Islet of Langerhans (tissue), 1 donor: ENCODE measurements around the gene IL1RAPL1.

Experiments used
- FAIRE-seq: peaks from one replicate; lab custom pipeline; 2011; peaks lifted over from hg19 to GRCh38; lab: Jason Lieb, UNC

Gene IL1RAPL1

GRCh38 chrX:29922607-29923006 is 1335.4 kb downstream of the IL1RAPL1 start:
- FAIRE-seq, result no peak

GRCh38 chrX:29926056-29926455 is 1338.8 kb downstream of the IL1RAPL1 start:
- no peak for FAIRE-seq

GRCh38 chrX:29926659-29927058 is 1339.4 kb downstream of the IL1RAPL1 start:
- no peak for FAIRE-seq

DNA sequence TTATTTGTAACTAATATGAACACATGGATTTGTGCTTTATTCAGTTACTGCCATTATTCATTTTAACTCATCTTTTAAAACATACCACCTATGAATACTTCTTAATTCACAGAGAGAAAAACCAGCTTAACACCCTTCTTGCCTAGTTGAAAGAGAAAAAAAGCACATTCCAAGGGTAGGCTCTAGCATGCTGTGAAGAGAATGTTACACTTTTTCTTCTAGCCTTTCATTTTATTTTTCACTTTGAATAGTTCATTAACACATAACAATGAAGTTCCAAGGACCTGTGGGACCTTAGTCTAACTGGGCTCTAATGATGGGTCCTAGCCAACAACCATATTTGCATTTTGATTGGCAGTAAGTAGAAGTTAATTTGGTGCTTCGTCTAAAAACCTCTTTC is 1348.2 kb downstream of the IL1RAPL1 start:
- no peak for FAIRE-seq

DNA sequence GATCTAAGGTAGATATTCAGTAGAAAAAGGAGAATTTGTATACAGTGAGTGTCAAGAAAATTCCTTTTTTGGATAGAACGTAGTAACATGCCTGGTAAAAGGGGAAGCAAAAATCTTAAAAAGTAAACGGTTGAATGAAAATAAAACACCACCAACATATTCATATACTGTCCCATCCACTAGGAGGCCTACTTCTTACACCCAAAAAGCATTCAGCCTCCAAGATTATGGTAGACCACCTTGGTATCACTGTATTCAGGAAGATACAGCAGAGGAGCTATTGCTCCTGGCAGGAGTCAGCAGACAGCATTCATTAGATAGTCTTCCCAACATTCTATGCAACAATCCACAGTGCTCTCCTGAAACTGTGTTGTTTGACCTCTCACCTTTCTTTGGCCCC is 1353.5 kb downstream of the IL1RAPL1 start:
- no peak for FAIRE-seq

DNA sequence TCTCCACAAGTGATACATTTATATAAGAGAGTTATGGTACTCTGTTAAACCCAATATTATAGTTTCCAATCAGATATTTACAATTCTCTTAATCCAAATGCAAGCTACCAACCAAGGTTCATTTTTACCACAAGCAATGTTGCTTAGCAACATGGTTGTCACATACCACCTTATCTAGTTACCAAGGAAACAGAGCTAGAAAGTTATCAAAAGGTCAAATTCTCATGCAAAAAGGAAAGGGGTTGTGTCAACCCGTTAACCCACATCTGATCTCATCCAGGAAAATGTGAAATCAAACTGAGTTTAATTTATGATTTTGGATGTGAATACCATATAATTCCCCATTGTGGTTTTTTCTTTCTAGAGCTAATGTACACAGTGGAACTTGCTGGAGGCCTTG is 1354.0 kb downstream of the IL1RAPL1 start:
- no peak for FAIRE-seq

GRCh38 chrX:29947225-29947624 is 1360.0 kb downstream of the IL1RAPL1 start:
- FAIRE-seq, result no peak

DNA sequence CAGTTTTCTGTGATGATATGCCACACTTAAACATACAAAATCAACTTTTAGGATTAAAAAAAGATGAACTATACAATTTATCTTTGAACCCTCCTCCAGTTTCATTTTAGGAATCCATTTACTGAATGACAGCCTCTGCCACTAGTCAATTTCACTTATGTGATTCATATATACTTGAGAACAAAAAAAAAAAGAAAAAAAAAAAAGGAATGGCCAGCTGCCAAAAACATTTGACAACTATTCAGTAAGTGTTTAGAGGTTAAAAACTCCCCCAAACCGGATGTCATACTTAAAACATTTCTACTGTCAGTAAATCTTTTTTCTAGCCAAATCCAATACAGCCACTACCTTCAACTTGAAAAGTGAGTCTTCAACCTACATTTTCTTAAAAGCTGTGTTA is 1361.4 kb downstream of the IL1RAPL1 start:
- FAIRE-seq, result no peak

- FAIRE-seq, result no peak
These were observed 1364.8 kb downstream of the IL1RAPL1 start for GRCh38 chrX:29952016-29952415.

GRCh38 chrX:29962061-29962460 is 1374.8 kb downstream of the IL1RAPL1 start:
- no peak for FAIRE-seq

- FAIRE-seq, result no peak
These were observed 1378.4 kb downstream of the IL1RAPL1 start for GRCh38 chrX:29965634-29966033.

DNA sequence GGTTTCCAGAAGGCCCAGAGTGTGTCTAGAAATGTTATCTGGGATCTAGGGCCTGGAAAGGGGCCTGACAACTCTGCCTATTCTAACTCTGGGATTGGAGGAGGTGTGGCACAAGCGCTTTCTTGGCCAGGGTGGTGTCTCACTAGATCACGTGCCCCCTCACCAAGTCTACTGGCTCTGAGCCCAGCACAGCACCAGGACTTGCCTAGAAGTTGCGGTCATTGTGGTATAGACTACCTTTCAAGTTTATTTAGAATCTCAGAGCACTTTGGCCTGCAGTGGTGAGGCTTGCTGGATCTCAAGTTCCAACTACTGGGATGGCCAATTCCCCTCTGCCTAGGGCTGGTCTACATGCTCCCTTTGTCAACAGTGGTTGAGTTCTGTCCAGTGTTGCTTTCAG is 1404.8 kb downstream of the IL1RAPL1 start:
- FAIRE-seq, result no peak

DNA sequence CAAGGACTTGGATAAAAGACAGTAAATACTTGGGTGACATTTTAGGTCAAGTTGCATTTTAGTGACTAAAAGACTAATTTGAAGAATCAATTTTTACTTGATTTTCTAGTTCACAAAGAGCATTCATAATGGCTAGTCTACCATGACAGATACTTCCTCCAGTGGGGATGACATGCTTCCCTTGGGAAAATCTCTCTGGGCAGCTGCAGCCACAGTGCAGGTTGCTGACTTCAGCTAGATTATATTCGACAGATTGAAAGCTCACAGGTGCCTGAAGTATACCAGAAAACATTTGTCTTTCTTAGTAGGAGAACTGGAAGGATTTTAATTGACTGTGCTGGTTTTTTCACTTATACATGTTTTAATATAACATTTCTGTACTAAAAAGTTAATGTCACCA is 1418.6 kb downstream of the IL1RAPL1 start:
- no peak for FAIRE-seq
